ENCODE data around the gene STX8.

DNA sequence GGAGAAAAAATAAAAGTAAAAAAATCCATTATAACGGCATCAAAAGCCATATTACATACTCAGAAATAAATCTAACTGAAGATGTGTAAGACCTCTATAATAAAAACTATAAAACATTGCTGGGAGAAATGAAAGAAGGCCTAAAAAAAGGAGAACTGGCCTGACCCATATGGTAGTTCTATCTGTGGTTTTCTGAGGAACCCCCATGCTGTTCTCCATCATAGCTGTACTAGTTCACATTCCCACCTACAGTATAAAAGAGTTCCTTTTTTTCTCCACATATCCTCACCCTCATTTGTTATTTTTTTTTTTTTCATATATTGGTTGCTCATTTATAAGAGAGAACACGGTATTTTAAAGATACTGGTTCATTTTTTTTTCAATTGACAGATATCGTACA lies 191.8 kb downstream of the STX8 start:
- TF ChIP-seq, protein P1, sequence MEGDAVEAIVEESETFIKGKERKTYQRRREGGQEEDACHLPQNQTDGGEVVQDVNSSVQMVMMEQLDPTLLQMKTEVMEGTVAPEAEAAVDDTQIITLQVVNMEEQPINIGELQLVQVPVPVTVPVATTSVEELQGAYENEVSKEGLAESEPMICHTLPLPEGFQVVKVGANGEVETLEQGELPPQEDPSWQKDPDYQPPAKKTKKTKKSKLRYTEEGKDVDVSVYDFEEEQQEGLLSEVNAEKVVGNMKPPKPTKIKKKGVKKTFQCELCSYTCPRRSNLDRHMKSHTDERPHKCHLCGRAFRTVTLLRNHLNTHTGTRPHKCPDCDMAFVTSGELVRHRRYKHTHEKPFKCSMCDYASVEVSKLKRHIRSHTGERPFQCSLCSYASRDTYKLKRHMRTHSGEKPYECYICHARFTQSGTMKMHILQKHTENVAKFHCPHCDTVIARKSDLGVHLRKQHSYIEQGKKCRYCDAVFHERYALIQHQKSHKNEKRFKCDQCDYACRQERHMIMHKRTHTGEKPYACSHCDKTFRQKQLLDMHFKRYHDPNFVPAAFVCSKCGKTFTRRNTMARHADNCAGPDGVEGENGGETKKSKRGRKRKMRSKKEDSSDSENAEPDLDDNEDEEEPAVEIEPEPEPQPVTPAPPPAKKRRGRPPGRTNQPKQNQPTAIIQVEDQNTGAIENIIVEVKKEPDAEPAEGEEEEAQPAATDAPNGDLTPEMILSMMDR (IDR thresholded peaks at IDR 0.05): no peak
- no peak for TF ChIP-seq ZFX (IDR thresholded peaks at IDR 0.05; ENCODE audit: borderline replicate concordance)

Data from 22Rv1 (cell line).